Gastrocnemius medialis (tissue), 4 donors: ENCODE results near the gene CYP2A7. TPM values are rescaled to one million over a fixed set of nuclear protein-coding genes. Genes with fewer than 3 reads are reported as not detected.
"Not testable (repeated sequence)": the region's sequence is repeated elsewhere in the genome, so short reads cannot be mapped to it uniquely, and the experiment has no call there.

Experiments used
- ATAC-seq, 2 donors: fragments of 150-250 bp; one replicate each; pipeline ENCODE4 v1.9.1; 2016
- DNase-seq, 2 donors: peaks; one replicate each; pipeline ENCODE4 v3.0.0-alpha.2; 2019
- H3K27ac ChIP-seq, 4 donors: fragments of 200-600 bp; sonication (generic); 1 replicate in 1 of 4; 2 replicates in 3 of 4; pipeline ENCODE4 v1.5.1; 2016 to 2018; ENCODE audit warnings: mild to moderate bottlenecking in 2 of 4, moderate library complexity in 1 of 4
- H3K27me3 ChIP-seq, 3 donors: fragments of 200-600 bp; sonication (generic) in 2 of 3; 1 replicate in 1 of 3; 2 replicates in 2 of 3; pipeline versions ENCODE4 v1.5.1 to v1.6.0; 2016 to 2019; ENCODE audit warnings: mild to moderate bottlenecking in 1 of 3, moderate library complexity in 1 of 3
- H3K36me3 ChIP-seq, 2 donors: fragments of 200-600 bp; sonication (generic) in 1 of 2; one replicate each; pipeline ENCODE4 v1.5.1; 2017 to 2018
- H3K4me1 ChIP-seq, 2 donors: fragments of 200-600 bp; sonication (generic) in 1 of 2; one replicate each; pipeline ENCODE4 v1.5.1; 2016 to 2017; ENCODE audit warnings: mild to moderate bottlenecking in 2 of 2
- H3K4me3 ChIP-seq, 4 donors: fragments of 200-600 bp; sonication (generic) in 3 of 4; 1 replicate in 1 of 4; 2 replicates in 3 of 4; pipeline ENCODE4 v1.5.1; 2016 to 2019; ENCODE audit warnings: mild to moderate bottlenecking in 2 of 4
- H3K9me3 ChIP-seq, 3 donors: fragments of 200-600 bp; sonication (generic) in 2 of 3; 1 replicate in 1 of 3; 2 replicates in 2 of 3; pipeline ENCODE4 v1.5.1; 2016 to 2019
- POLR2A ChIP-seq, 2 donors: fragments of 450-650 bp; IDR thresholded peaks; one replicate each; pipeline ENCODE4 v1.6.1; 2017; ENCODE audit warnings: antibody characterized with exemption in 2 of 2, mild to moderate bottlenecking in 2 of 2, moderate library complexity in 2 of 2
- in situ Hi-C, 4 donors: fragments of 200-750 bp; cut with MboI; loops; one replicate each; pipeline versions ENCODE4 v1.15.0 to v1.8.0; 2017; ENCODE audit warnings: low sequenced_read_pairs in 4 of 4
- intact Hi-C: fragments of 100-400 bp; cut with DNase I; formaldehyde crosslinking; loops from one replicate; pipeline ENCODE4 v1.15.1; 2023; ENCODE audit warnings: low total_unique reads
- total RNA-seq, 4 donors: library from RNA; depleted of rRNA; stranded (reverse); fragments of >200 nt; gene quantifications; one replicate each; pipeline versions ENCODE4 v1.1.0 to v1.2.3, GENCODE V29; 2016
- TF ChIP-seq, protein P1 (sequence below), 5 experiments: fragments of 450-650 bp in 3 of 5; fragments of 200-600 bp in 2 of 5; sonication (generic) in 2 of 5; IDR thresholded peaks in 4 of 5; conservative IDR thresholded peaks in 1 of 5; 1 replicate in 4 of 5; 2 replicates in 1 of 5; pipeline ENCODE4 v1.5.1; 2016 to 2019; ENCODE audit warnings: antibody characterized with exemption in 5 of 5, mild to moderate bottlenecking in 3 of 5, moderate library complexity in 3 of 5

The CYP2A7 gene
- total RNA-seq, 4 donors from 2014 or later, result not detected

DNA sequence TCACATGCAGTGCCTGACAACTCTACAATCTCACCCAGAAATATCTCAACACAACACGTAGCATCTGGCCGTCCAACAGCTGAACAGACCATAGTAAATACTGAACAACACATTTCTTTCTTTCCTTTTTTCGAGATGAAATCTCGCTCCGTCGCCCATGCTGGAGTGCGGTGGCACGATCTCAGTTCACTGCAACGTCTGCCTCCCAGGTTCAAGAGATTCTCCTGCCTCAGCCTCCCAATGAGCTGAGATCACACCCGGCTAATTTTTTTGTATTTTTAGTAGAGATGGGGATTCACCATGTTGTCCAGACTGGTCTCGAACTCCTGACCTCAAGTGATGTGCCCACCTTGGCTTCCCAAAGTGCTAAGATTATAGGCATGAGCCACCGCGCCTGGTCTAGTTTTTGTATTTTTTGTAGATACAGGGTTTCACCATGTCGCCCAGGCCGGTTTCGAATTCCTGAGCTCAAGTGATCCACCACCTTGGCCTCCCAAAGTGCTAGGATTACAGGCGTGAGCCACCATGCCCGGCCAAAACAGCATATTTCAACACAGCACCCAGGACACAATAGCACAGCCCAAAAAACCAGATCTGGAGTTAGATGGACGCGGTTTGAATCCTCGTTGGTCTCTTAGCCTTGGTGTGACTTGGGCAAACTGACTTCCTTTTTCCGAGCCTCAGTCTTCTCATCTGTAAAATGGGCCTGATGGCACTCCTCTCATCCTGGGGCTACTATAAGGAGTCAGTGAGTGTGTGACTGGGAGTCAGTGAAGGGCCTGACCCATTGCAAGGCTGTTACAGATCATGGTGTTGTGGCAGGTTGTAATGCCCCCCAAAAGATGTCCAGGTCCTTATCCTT lies 54.4 kb downstream of the CYP2A7 start:
- ATAC-seq (no peak), DNase-seq (no peak)
- Histone ChIP-seq H3K27ac (no peak overlapping the region), H3K9me3 (no peaks in the 10 kb centered on the region), H3K27me3 (no peaks in the 10 kb centered on the region), H3K4me1 (peaks cover 0 to 5% of the 10 kb centered on the region in 2 donors), H3K4me3 (no peak overlapping the region), H3K36me3 (no peaks in the 10 kb centered on the region)
- in situ Hi-C loops (loop anchor here in 1 of 4 donors (10.0 kb wide), 1 partner anchor 173 kb away; no protein-coding TSS in a partner anchor), intact Hi-C loops (no loop called here)
- TF ChIP-seq, protein P1, sequence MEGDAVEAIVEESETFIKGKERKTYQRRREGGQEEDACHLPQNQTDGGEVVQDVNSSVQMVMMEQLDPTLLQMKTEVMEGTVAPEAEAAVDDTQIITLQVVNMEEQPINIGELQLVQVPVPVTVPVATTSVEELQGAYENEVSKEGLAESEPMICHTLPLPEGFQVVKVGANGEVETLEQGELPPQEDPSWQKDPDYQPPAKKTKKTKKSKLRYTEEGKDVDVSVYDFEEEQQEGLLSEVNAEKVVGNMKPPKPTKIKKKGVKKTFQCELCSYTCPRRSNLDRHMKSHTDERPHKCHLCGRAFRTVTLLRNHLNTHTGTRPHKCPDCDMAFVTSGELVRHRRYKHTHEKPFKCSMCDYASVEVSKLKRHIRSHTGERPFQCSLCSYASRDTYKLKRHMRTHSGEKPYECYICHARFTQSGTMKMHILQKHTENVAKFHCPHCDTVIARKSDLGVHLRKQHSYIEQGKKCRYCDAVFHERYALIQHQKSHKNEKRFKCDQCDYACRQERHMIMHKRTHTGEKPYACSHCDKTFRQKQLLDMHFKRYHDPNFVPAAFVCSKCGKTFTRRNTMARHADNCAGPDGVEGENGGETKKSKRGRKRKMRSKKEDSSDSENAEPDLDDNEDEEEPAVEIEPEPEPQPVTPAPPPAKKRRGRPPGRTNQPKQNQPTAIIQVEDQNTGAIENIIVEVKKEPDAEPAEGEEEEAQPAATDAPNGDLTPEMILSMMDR (IDR thresholded peaks at IDR 0.05 in 4 of 5, conservative IDR thresholded peaks at IDR 0.05 in 1 of 5), result no peak
- no peak for TF ChIP-seq POLR2A (IDR thresholded peaks at IDR 0.05)

- ATAC-seq, DNase-seq, H3K4me3 ChIP-seq, intact Hi-C loops, H3K9me3 ChIP-seq, H3K27me3 ChIP-seq, H3K4me1 ChIP-seq, H3K36me3 ChIP-seq, H3K27ac ChIP-seq: not testable (repeated sequence)
- in situ Hi-C loops, result loop anchor here in 1 of 4 donors (10.0 kb wide), 1 partner anchor 172 kb away; no protein-coding TSS in a partner anchor
These were observed 55.2 kb downstream of the CYP2A7 start for GRCh38 chr19:40826699-40827385.

GRCh38 chr19:40826312-40826698 lies 55.7 kb downstream of the CYP2A7 start:
- H3K27me3 ChIP-seq, H3K27ac ChIP-seq, H3K9me3 ChIP-seq, H3K36me3 ChIP-seq, H3K4me3 ChIP-seq, intact Hi-C loops, ATAC-seq, DNase-seq, H3K4me1 ChIP-seq: not testable (repeated sequence)
- in situ Hi-C loops, result loop anchor here in 1 of 4 donors (10.0 kb wide), 1 partner anchor 172 kb away; no protein-coding TSS in a partner anchor

DNA sequence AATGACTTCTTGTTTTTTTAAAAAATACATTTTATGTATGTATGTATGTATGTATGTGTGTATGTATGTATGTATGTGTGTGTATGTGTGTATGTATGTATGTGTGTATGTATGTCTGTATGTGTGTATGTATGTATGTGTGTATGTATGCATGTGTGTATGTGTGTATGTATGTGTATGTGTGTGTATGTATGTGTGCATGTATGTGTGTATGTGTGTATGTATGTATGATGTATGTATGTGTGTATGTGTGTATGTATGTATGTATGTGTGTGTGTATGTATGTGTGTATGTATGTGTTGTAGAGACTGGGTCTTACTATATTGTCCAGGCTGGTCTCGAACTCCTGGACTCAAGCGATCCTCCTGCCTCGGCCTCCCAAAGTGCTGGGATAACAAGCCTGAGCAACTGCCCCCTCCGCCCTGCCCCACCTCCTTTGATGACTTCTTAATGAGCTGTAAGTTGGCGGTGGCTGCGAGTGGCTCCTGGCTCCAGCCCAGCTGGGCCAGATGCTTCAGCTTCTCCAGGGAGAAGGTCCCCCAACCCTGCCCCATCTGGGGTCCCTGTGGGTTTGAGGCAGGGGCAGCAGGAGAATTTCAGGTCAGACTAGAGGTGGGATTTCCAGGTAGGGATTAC lies 56.5 kb downstream of the CYP2A7 start:
- H3K27me3 ChIP-seq, H3K9me3 ChIP-seq, H3K4me1 ChIP-seq, ATAC-seq, intact Hi-C loops, H3K27ac ChIP-seq, H3K36me3 ChIP-seq, H3K4me3 ChIP-seq, DNase-seq: not testable (repeated sequence)
- in situ Hi-C loops, result loop anchor here in 1 of 4 donors (10.0 kb wide), 1 partner anchor 171 kb away; no protein-coding TSS in a partner anchor

Other genes starting within 250 kb of the CYP2A7 start
- 10 to 100 TPM in 3 of 4 donors, 1 to 10 TPM in 1; 5.5 to 16.7 (median 14.1) TPM for gene NUMBL, start 191.6 kb downstream of the CYP2A7 start, total RNA-seq
- gene COQ8B, start 165.3 kb downstream of the CYP2A7 start, total RNA-seq, result 10 to 100 TPM; 14.9 to 30.7 (median 20.2) TPM
- 10 to 100 TPM; 14.9 to 34.5 (median 21.8) TPM for gene ITPKC, start 165.1 kb downstream of the CYP2A7 start, total RNA-seq
- 10 to 100 TPM in 1 of 4 donors, 1 to 10 TPM in 3; 4.2 to 14.6 (median 6.2) TPM for gene ACTMAP, start 131.8 kb downstream of the CYP2A7 start, total RNA-seq
- gene SNRPA, start 131.0 kb downstream of the CYP2A7 start, total RNA-seq, result 10 to 100 TPM; 24.3 to 35.2 (median 27.3) TPM
- gene MIA, start 106.7 kb downstream of the CYP2A7 start, total RNA-seq, result not detected
- gene RAB4B, start 104.0 kb downstream of the CYP2A7 start, total RNA-seq, result 10 to 100 TPM; 14.9 to 27.2 (median 19.7) TPM
- 10 to 100 TPM; 42.7 to 56.6 (median 47.9) TPM for gene EGLN2, start 83.0 kb downstream of the CYP2A7 start, total RNA-seq
- gene CYP2A6, start 31.8 kb downstream of the CYP2A7 start, total RNA-seq, result under 1 TPM in 2 of 4 donors, not detected in 2; 0.16 to 0.20 TPM
- gene CYP2B6, start 109.1 kb upstream of the CYP2A7 start, total RNA-seq, result not detected
- gene CYP2A13, start 206.2 kb upstream of the CYP2A7 start, total RNA-seq, result not detected
- gene CYP2F1, start 232.2 kb upstream of the CYP2A7 start, total RNA-seq, result not detected